ENCODE measurements around the gene AP3S1.
"Not testable (repeated sequence)": the region's sequence is repeated elsewhere in the genome, so short reads cannot be mapped to it uniquely, and the experiment has no call there.

The AP3S1 gene

DNA sequence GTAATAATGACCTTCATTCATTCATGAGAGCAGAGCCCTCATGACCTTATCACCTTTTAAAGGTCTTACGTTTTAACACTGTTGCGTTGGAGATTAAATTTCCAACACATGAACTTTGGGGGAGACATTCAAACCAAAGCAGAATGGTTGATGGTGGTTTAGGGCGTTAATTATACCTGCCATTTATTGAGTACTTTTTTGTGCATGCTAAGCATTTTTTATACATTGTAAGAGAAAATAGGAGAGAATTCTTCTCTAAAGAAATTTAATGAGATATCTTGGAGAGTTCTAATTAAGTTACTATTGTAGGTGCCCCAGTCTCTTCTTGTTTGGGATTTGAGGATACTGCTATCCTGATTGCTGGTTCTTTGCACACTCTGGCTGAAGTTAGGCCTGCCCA lies 12.4 kb downstream of the AP3S1 start:
- Histone ChIP-seq H3K27me3 (ENCODE audit: control insufficient read depth, insufficient read depth, low read length) (no peaks in the 10 kb centered on the region), H3K9me3 (ENCODE audit: control insufficient read depth, insufficient read depth, low read length) (no peaks in the 10 kb centered on the region), H3K4me1 (ENCODE audit: control insufficient read depth, insufficient read depth, low read length) (peaks cover 3% of the 10 kb centered on the region), H3K36me3 (ENCODE audit: control insufficient read depth, insufficient read depth, low read length) (no peaks in the 10 kb centered on the region), H3K4me3 (ENCODE audit: low read depth, low read length) (no peak overlapping the region), H3K9ac (ENCODE audit: low read depth, low read length) (no peak overlapping the region)

GRCh38 chr5:115855959-115856358 lies 14.2 kb downstream of the AP3S1 start:
- Histone ChIP-seq H3K9me3 (ENCODE audit: control insufficient read depth, insufficient read depth, low read length) (no peaks in the 10 kb centered on the region), H3K4me3 (ENCODE audit: low read depth, low read length) (no peak overlapping the region), H3K27me3 (ENCODE audit: control insufficient read depth, insufficient read depth, low read length) (no peaks in the 10 kb centered on the region), H3K9ac (ENCODE audit: low read depth, low read length) (no peak overlapping the region), H3K36me3 (ENCODE audit: control insufficient read depth, insufficient read depth, low read length) (no peaks in the 10 kb centered on the region), H3K4me1 (ENCODE audit: control insufficient read depth, insufficient read depth, low read length) (peaks cover 3% of the 10 kb centered on the region)

GRCh38 chr5:115857057-115857479 lies 15.3 kb downstream of the AP3S1 start:
- no peaks in the 10 kb centered on the region for H3K36me3 ChIP-seq (ENCODE audit: control insufficient read depth, insufficient read depth, low read length)
- H3K9me3 ChIP-seq (ENCODE audit: control insufficient read depth, insufficient read depth, low read length) = no peaks in the 10 kb centered on the region
- H3K9ac ChIP-seq (ENCODE audit: low read depth, low read length) = no peak overlapping the region
- H3K4me3 ChIP-seq (ENCODE audit: low read depth, low read length) = no peak overlapping the region
- no peaks in the 10 kb centered on the region for H3K27me3 ChIP-seq (ENCODE audit: control insufficient read depth, insufficient read depth, low read length)
- peaks cover 3% of the 10 kb centered on the region for H3K4me1 ChIP-seq (ENCODE audit: control insufficient read depth, insufficient read depth, low read length)

DNA sequence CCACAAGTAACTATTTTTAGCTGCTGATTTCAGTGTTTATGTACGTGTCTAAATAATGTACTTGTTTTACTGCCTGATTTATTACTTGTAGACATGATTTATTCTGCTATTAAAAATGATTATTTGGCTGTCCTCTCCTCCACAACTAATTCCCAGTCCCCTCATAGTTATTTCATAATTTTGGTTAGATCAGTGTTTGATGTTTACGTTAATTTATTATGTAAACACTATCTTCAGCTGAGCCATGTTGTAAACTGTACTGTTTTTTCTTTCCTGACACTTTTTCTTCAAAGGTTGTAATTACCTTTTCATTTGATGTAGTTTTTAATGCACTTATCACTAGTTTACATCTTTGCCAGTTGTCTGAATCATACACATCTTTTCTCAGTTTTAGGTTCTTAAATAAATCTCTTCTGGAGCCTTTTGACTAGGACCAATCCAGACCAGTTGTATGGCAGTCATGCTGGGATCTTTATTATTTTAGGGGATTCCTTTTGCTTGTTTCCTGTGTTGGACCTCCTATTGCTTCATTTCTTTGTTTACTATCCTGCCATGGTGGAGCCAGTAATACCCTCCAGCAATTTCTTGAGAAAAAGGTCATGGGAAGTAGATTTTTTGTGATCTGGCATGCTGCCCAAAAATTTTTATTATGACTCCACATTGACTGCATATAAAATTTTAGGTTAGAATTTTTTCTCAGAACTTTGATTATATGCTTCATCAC lies 16.1 kb downstream of the AP3S1 start:
- Histone ChIP-seq H3K36me3 (ENCODE audit: control insufficient read depth, insufficient read depth, low read length) (no peaks in the 10 kb centered on the region), H3K9ac (ENCODE audit: low read depth, low read length) (no peak overlapping the region), H3K27me3 (ENCODE audit: control insufficient read depth, insufficient read depth, low read length) (no peaks in the 10 kb centered on the region), H3K4me3 (ENCODE audit: low read depth, low read length) (no peak overlapping the region), H3K4me1 (ENCODE audit: control insufficient read depth, insufficient read depth, low read length) (peaks cover 3% of the 10 kb centered on the region), H3K9me3 (ENCODE audit: control insufficient read depth, insufficient read depth, low read length) (no peaks in the 10 kb centered on the region)

DNA sequence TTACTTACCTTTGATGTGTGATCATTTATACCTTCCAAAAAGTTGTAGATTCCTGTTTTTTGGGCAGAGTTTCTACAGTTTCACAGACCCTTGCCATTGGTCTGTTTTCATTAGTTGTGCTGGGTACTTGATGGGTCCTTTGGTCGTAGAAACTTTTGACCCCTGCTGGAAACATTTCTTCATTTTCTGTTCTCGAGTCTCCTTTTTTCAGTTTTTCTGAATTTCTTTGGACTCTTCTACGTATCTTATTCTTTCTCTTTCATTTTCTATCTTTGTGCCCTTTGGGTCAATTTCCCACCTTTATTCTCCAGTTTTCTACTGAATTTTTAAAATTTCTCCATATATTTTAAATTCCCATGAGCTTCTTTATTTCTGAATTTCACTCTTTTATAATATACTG lies 16.7 kb downstream of the AP3S1 start:
- H3K36me3 ChIP-seq (ENCODE audit: control insufficient read depth, insufficient read depth, low read length) = no peaks in the 10 kb centered on the region
- no peaks in the 10 kb centered on the region for H3K27me3 ChIP-seq (ENCODE audit: control insufficient read depth, insufficient read depth, low read length)
- no peaks in the 10 kb centered on the region for H3K9me3 ChIP-seq (ENCODE audit: control insufficient read depth, insufficient read depth, low read length)
- H3K4me3 ChIP-seq (ENCODE audit: low read depth, low read length) = no peak overlapping the region
- H3K4me1 ChIP-seq (ENCODE audit: control insufficient read depth, insufficient read depth, low read length) = peaks cover 3% of the 10 kb centered on the region
- no peak overlapping the region for H3K9ac ChIP-seq (ENCODE audit: low read depth, low read length)

DNA sequence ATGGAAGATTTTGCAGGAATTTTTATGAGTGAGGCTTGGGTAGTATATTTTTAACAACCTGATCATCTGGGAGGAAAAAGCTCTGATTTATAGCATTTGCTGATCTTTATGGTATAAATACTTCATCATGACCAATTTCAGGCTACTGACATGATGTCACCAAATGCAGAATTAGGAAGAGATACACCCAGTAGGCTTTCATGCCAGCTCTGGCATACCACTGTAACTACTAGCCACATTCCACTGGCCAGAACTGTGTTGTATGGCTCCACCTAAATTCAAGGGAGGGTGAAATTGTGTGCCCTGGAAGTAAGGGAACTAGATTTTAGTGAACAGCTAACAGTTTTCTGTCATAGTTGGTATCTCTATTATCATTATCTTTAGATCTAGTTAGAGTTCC lies 17.6 kb downstream of the AP3S1 start:
- Histone ChIP-seq H3K4me1 (ENCODE audit: control insufficient read depth, insufficient read depth, low read length) (peaks cover 4% of the 10 kb centered on the region), H3K9me3 (ENCODE audit: control insufficient read depth, insufficient read depth, low read length) (no peaks in the 10 kb centered on the region)

DNA sequence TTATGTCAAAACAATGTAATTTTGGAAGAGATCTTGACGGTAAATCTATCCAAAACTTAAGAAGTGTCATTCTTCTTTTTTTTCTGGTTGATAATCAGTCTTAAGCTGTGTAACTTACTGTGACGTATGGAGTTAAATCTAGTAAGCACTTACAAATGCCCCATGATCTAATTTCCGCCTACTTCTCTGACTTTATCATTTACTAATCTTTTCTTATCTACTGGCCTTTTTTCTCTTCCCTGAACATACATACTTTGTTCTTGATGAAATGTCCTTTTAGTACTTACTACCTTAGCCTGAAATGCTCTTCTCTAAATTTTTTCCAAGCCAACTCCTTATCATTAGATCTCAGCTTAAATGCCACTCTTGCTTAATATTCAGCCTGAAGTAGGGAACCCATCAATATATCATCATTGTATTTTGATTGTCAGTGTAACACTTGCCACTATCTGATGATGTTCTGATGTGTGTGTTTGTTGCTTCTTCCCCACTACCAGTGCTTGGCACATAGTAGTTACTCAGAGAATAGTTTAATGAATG lies 27.6 kb downstream of the AP3S1 start:
- no peaks in the 10 kb centered on the region for H3K27me3 ChIP-seq (ENCODE audit: control insufficient read depth, insufficient read depth, low read length)
- no peak overlapping the region for H3K4me3 ChIP-seq (ENCODE audit: low read depth, low read length)
- no peaks in the 10 kb centered on the region for H3K9me3 ChIP-seq (ENCODE audit: control insufficient read depth, insufficient read depth, low read length)
- H3K36me3 ChIP-seq (ENCODE audit: control insufficient read depth, insufficient read depth, low read length) = no peaks in the 10 kb centered on the region
- H3K4me1 ChIP-seq (ENCODE audit: control insufficient read depth, insufficient read depth, low read length) = peaks cover 5% of the 10 kb centered on the region
- H3K9ac ChIP-seq (ENCODE audit: low read depth, low read length) = no peak overlapping the region

More for the DNA sequence above, 17.6 kb downstream of the AP3S1 start:
- Histone ChIP-seq H3K27me3 (ENCODE audit: control insufficient read depth, insufficient read depth, low read length) (no peaks in the 10 kb centered on the region), H3K36me3 (ENCODE audit: control insufficient read depth, insufficient read depth, low read length) (no peaks in the 10 kb centered on the region), H3K9ac (ENCODE audit: low read depth, low read length) (no peak overlapping the region), H3K4me3 (ENCODE audit: low read depth, low read length) (no peak overlapping the region)

GRCh38 chr5:115872447-115872846 lies 30.7 kb downstream of the AP3S1 start:
- no peaks in the 10 kb centered on the region for H3K27me3 ChIP-seq (ENCODE audit: control insufficient read depth, insufficient read depth, low read length)
- H3K36me3 ChIP-seq (ENCODE audit: control insufficient read depth, insufficient read depth, low read length) = no peaks in the 10 kb centered on the region
- no peak overlapping the region for H3K9ac ChIP-seq (ENCODE audit: low read depth, low read length)

GRCh38 chr5:115873392-115873791 lies 31.7 kb downstream of the AP3S1 start:
- H3K9me3 ChIP-seq (ENCODE audit: control insufficient read depth, insufficient read depth, low read length) = no peaks in the 10 kb centered on the region
- H3K36me3 ChIP-seq (ENCODE audit: control insufficient read depth, insufficient read depth, low read length) = no peaks in the 10 kb centered on the region
- H3K4me1 ChIP-seq (ENCODE audit: control insufficient read depth, insufficient read depth, low read length) = no peaks in the 10 kb centered on the region
- H3K4me3 ChIP-seq (ENCODE audit: low read depth, low read length) = no peak overlapping the region
- H3K9ac ChIP-seq (ENCODE audit: low read depth, low read length) = no peak overlapping the region
- H3K27me3 ChIP-seq (ENCODE audit: control insufficient read depth, insufficient read depth, low read length) = no peaks in the 10 kb centered on the region

More at GRCh38 chr5:115872447-115872846, 30.7 kb downstream of the AP3S1 start:
- Histone ChIP-seq H3K4me1 (ENCODE audit: control insufficient read depth, insufficient read depth, low read length) (no peaks in the 10 kb centered on the region), H3K9me3 (ENCODE audit: control insufficient read depth, insufficient read depth, low read length) (no peaks in the 10 kb centered on the region), H3K4me3 (ENCODE audit: low read depth, low read length) (no peak overlapping the region)

- Histone ChIP-seq H3K9me3 (ENCODE audit: control insufficient read depth, insufficient read depth, low read length) (no peaks in the 10 kb centered on the region), H3K9ac (ENCODE audit: low read depth, low read length) (no peak overlapping the region), H3K4me1 (ENCODE audit: control insufficient read depth, insufficient read depth, low read length) (no peaks in the 10 kb centered on the region), H3K36me3 (ENCODE audit: control insufficient read depth, insufficient read depth, low read length) (no peaks in the 10 kb centered on the region), H3K27me3 (ENCODE audit: control insufficient read depth, insufficient read depth, low read length) (no peaks in the 10 kb centered on the region), H3K4me3 (ENCODE audit: low read depth, low read length) (no peak overlapping the region)
Observed at GRCh38 chr5:115875447-115875846, 33.7 kb downstream of the AP3S1 start.

GRCh38 chr5:115877342-115877741 lies 35.6 kb downstream of the AP3S1 start:
- not testable (repeated sequence) for H3K9me3 ChIP-seq (ENCODE audit: control insufficient read depth, insufficient read depth, low read length); H3K36me3 ChIP-seq (ENCODE audit: control insufficient read depth, insufficient read depth, low read length); H3K4me3 ChIP-seq (ENCODE audit: low read depth, low read length); H3K9ac ChIP-seq (ENCODE audit: low read depth, low read length); H3K4me1 ChIP-seq (ENCODE audit: control insufficient read depth, insufficient read depth, low read length); H3K27me3 ChIP-seq (ENCODE audit: control insufficient read depth, insufficient read depth, low read length)

DNA sequence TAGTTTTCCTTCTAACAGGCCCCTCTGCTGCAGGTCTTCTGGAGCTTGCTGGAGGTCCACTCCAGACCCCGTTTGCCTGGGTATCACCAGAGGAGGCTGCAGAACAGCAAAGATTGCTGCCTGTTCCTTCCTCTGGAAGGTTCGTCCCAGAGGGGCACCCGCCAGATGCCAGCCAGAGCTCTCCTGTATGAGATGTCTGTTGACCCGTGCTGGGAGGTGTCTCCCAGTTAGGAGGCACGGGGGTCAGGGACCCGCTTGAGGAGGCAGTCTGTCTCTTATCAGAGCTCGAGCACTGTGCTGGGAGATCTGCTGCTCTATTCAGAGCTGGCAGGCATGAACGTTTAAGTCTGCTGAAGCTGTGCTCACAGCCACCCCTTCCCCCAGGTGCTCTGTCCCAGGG lies 40.7 kb downstream of the AP3S1 start:
- not testable (repeated sequence) for H3K27me3 ChIP-seq (ENCODE audit: control insufficient read depth, insufficient read depth, low read length); H3K9ac ChIP-seq (ENCODE audit: low read depth, low read length); H3K4me3 ChIP-seq (ENCODE audit: low read depth, low read length); H3K9me3 ChIP-seq (ENCODE audit: control insufficient read depth, insufficient read depth, low read length); H3K4me1 ChIP-seq (ENCODE audit: control insufficient read depth, insufficient read depth, low read length); H3K36me3 ChIP-seq (ENCODE audit: control insufficient read depth, insufficient read depth, low read length)
